HG03196 (cell line): ENCODE results near the gene C14orf180.
"Not testable (repeated sequence)": the region's sequence is repeated elsewhere in the genome, so short reads cannot be mapped to it uniquely, and the experiment has no call there.

ENCODE experiments used
- ATAC-seq: cut with Tn5 transposase; IDR thresholded peaks from one replicate; pipeline ENCODE4 v1.9.1; 2021; ENCODE audit not compliant: unreplicated experiment

C14orf180 gene

DNA sequence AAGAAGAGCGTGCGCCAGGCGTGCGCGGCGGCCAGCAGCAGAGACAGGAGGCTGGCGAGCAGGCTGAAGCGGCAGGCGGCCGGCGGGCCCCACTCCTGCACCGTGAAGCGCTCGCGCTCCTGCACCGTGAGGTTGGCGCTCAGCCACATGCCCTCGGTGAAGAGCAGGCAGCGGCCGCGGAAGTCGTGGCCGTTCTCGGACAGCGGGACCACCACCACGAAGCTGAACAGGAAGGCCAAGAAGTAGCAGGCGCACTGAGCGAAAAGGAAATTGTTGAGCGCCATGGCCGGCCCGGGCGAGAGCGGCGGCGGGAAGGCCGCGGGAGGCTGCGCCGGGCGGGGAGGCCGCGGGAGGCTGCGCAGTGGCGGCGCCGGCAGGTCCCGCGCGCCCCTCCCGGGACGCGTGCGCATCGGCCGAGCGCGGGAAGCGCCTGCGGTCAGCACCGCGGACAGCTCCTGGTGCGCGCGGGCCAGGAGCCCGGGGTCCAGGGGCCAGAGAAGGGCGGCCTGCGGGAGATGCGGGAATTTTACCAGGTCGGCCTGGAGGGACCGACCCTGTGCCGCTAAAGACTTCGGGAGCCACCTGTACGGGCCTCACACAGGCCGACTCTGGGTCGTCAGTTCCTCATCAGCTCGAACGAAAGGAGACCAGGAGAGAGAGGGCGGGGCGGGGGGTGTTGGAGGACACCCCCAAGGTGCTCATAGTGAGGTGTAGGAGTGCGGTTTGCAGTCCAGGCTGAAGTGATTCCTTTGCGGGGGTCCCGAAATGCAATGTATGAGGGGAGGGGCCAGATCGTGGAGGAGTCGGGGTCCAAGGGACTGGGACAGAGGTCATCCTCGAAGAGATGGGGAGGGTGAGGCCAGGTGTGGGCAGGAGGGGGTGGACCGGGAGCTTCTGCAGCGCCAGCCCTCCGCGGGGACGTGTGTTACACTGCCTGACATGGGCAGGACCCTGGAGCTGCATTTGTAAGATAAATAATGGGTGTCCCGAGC lies 25.2 kb downstream of the C14orf180 start, which contains the start of gene TMEM179:
TMEM179 (minus strand) TSS at position 315 of the 992 bp plus-strand sequence; CDS start at position 284, 31 bp downstream.
- ATAC-seq: no peak

DNA sequence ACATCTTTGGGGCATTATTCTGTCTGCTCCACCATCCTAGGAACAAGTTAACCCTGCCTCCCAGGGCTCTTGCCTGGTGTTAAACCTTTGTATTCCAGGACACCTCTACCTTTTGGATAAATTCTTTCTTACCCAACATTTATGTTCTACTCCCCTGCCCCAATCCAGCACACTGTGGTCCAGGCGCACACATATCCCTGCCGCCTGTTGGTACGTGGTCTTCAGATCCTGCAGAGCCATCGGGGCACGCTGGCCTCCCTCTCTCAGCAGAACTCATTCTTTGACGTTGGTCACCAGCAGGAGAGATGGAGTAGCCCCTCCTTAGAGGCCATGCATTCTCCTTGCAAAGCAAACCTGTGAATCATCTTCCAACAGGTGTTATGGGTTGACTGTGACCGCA lies 30.1 kb downstream of the C14orf180 start:
- no peak for ATAC-seq

DNA sequence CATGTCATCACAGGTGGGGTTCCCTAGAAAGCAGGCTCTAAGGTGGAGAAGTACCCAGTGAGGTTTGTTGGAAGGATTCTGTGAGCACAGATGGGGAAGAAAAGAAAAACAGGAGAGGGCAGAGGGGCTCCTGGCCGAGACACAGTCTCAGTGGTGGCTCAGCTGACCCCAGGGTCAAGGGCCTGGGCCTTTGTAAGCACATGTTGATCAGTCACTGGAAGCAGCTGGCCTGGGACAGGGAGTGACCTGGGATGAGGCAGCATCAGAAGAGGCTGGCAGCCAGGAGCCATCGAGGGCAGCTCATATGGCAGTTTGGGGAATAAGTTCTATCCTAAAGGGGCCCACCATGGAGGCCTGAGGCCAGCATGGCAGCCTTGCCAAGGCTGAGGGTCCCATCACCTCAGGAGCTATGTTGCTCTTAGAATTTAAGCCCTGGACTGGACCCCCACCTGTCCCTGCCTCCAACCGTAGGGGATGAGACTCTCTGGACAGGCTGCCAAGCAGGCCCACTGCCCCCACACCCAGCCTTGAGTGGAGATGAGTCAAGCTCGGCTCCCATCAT lies 31.3 kb downstream of the C14orf180 start:
- ATAC-seq: no peak

DNA sequence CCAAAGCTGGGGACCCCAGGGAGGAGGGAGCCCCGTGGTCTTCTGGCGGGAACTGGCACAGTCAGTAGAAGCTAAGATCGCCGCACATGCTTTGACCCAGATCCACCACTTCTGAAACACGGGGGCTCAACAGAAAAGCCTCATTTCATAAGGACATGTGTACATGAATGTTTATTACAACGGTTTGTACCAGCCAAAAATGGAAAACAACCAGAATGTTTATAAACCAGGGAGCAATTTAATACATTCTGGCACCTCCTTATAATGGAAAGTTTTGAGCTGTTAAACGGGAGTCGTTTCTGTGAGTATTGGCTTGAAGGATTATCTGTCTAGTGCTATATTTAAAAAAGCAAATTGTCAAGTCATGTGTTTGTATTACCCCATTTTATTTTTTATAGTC lies 32.3 kb downstream of the C14orf180 start:
- ATAC-seq: no peak

DNA sequence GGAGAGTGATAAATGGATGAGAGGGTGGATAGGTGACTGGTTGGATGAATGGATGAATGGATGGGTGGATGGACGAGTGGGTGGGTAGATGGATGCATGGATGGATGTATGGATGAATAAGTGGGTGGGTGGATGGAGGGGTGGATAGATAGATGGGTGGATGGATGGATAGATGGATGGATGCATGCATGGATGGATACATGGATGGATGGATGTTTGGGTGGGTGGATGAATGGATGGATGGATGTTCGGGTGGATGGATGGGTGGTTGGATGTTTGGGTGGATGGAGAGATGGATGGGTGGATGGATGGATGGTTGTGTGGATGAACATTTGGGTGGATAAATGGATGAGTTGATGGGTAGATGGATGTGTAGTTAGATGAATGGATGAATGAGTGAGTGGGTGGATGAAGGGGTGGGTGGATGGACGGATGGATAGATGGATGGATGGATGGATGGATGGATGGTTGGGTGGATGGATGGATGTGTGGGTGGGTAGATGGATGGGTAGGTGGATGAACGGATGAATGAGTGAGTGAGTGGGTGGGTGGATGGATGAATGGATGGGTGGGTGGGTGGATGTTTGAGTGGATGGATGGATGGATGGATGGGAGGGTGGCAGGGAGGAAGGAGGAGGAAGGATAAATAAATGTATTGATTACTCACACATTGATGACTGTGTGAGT lies 34.7 kb downstream of the C14orf180 start:
- no peak for ATAC-seq

DNA sequence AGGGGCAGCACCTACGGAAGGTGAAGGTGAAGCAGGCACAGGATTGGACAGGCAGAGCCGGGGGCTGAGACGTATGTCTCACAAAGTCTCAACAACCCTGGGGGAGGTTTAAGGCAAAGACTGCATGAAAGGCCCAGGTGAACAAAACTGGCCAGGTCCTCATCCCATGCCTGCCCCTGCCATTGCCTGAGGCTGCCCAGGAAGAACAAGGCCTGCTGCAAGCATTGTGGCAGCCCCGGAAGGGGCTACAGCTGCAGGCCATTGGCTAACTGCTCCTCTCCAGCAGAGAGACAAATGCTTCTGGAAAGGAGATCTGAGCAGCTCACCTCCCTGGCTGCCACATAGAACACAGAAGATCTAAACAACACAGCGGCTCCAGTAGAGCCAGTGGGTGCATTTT lies 45.4 kb downstream of the C14orf180 start:
- ATAC-seq: no peak

DNA sequence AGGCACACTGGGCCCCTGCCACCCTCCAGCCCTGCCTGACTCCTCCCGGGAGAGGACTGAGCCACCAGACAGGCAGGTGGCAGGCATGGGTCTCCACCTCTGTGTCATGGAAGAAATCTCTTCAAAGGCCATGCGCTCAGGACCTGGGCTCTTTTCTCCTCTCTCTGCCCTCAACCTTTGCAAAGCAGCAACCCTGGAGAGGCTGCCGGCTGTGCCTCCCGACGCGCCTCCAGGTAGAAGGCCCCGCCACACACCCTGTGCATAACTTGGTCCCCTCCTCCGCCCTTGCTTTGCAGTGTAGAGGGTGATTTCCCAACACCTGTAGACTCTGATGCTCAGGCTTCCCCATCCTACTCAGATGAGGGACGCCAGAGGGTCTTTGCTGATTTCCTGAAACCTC lies 53.2 kb downstream of the C14orf180 start:
- ATAC-seq: no peak

DNA sequence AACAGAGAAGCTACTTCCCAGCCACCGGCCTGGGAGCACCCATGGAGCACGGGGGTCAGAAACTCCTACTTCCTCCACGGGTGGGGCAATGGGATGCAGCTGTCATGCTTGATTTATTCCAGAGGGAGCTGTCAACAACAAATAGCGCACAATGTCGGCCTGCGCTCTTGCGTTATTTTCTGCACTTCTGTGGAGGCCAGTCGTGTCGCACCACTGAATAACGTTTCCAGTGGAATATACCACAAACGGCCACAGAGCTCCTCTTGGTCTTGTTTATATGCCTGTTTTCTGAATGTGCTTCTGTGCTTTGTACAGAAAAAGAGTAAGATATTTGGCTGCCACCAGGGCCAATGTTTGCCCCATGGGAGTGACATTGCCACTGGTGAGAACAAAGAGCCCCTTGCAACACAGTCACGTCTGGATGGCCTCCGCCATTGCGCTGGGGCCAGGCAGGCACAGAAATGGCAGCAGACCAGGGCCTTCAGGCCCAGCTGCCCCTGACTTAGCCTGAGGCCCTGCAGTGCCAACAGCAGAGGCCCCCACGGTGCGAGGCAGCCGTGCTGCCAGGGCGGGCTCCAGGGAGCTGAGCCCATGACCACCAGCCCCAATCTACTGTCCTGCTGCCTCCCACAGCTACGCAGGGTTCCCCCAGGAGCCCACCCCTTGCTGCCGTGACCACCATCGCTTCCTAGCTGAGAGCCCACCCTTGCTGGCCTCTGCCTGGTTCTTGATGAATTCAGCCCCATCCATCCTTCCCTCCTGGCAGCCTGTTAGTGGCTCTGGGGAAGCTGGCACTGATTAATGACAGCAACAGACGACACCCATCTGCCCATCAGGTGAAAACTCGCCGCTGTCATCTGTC lies 53.9 kb downstream of the C14orf180 start:
- ATAC-seq: no peak

DNA sequence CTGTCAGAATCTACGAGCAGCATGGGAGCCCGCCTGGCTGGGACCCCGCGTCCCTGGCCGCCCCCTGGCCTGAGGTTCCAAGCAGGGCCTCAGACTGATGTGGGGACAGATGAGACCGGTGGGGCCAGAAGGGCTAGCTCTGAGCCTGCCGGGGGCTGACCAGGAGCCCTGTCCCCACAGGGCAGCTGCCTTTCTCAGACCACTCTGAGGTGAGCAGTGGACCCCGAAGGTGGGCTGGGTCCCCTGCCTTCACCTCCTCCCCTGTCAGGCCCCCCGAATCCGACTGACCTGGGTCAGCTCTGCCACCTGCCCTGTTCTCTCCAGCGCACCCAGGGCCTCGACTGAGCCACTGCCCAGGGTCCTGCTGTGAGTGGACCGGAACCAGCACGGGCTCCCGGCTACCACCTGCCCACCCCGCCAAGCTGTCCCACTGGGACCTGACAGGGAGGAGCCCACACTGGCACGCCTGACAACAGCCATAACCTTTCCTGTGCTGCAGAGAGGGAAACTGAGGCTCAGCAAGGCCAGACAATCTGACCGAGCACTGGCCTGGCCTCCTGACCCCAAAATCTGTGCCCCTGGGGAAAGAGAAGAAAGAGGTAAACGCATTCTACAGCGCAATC lies 54.7 kb downstream of the C14orf180 start:
- ATAC-seq: no peak

DNA sequence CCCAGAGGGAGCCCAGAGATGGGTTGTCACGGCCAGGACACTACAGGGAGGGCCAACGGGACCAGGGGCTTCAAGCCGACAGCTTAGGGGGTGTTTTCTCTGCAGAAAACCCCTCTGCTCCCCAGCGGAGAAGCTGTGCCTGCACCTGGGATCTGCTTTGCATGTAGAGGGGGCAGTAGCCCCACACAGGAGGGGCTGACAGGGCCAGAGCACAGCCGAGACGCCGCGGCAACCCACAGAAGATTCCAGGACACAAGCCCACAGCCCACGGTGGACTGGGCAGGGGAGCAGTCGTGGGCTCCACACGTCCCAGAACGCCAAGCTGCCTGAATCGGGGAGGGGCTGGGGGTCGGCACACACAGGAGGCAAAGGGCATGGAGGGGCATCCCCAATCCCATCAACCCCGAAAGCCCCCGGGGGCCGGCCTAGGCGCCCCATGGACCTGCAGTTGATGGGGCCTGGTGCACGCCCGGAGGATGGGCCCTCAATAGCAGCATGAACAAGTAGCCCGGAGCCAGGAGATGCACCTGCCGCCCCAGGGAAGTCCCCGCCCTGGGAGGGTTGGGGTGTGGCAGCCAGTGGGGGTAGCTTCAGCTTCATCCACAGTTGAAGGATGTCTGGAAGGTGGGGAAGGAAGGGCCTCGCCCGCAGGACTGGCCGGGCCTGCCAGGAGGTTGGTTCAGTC lies 55.5 kb downstream of the C14orf180 start:
- no peak for ATAC-seq

DNA sequence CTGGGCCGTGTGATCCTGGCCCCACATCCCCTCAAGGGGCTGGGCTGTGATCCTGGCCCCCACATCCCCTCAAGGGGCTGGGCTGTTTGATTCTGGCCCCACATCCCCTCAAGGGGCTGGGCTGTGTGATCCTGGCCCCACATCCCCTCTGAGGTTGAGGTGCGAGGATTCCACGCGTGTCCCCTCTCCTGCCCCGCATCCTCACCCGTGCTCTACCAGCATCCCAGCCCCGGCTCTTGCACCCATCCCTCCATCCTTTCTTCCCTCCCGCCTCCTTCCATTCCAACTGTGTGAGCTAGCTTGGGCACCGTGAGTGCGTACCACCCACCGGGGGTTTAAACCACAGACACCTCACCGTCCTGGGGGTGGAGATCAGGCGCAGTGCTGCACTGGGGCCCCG lies 56.2 kb downstream of the C14orf180 start:
- ATAC-seq: no peak

DNA sequence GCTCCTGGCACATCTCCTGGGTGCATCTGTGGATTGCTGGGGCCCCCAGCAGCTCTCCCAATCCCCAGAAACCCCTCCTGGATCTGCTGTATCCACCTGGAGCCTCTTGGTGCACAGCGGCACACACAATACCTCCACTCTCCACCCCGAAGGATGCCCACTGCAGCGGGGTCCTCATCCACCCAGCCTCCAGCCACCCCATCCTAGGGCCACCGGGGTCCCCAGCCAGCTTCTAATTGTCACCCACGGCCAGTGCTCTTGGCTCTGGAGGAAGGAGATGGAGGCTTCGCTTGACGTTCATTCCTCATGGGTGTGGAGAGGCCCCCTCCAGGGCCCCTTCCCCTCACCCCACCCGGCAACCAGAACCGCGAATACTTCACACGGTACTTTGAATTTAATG lies 56.6 kb downstream of the C14orf180 start:
- ATAC-seq: no peak

DNA sequence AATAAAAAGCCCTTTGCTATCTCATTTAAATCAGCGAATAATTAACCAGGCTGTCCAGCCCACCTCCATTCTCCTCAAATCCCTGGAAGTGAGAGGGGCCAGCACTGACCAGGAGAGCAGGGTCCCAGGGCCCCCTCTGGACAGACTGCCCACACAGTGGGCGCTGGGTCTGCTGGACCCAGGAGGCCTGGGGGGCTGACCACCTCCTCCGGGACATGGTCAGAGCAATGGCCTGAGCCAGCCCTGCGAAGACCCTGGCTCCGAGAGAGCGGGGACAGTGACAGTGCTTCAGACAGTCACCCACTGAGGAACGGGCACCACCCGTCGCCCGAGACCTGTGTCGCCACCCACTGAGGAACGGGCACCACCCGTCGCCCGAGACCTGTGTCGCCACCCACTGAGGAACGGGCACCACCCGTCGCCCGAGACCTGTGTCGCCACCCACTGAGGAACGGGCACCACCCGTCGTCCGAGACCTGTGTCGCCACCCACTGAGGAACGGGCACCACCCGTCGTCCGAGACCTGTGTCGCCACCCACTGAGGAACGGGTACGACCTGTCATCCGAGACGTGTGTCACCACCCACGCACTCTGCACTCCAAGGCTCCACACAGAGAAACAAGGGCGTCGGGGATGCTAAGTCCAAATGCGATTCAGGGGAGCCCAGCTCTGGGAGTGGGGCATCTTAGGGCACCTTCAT lies 57.4 kb downstream of the C14orf180 start:
- ATAC-seq: not testable (repeated sequence)

DNA sequence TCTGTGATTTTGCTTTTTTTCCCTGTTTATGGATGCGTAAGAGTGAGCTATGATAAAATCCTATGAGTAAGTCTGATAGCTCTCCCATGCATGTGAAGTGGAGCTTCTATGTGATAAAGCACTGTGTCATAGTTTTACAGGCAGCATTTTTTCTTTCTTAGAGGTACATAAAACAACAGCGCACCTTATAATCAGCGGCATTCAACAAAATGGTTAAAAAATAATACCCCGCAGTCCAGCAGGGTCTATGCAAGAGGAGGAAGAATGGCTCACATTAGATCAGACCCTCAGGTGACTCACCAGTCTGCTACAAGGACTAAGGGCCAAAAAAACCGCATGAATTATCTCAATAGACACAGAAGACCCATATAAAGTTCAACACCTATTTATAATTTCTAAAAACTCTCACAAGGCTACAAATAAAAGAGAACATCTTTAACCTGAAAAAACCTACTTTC lies 58.0 kb downstream of the C14orf180 start:
- no peak for ATAC-seq

DNA sequence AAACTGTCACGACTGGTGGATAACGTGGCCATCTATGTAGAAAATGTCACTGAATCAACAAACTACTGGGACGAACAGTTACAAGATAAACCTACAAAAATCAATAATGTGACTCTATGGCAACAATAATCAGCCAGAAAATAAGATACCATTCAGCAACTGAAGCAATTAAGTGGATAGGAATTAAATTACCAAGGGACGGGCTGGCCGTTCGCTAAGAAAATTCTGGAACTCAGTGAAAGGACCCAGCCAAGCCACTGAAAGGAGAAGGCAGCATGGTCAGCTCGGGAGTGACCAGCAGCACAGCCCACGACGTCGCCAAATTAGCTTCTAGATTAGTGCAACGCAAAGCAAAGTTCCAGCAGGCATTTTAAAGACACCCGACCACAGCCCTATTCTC lies 58.6 kb downstream of the C14orf180 start:
- ATAC-seq: no peak

DNA sequence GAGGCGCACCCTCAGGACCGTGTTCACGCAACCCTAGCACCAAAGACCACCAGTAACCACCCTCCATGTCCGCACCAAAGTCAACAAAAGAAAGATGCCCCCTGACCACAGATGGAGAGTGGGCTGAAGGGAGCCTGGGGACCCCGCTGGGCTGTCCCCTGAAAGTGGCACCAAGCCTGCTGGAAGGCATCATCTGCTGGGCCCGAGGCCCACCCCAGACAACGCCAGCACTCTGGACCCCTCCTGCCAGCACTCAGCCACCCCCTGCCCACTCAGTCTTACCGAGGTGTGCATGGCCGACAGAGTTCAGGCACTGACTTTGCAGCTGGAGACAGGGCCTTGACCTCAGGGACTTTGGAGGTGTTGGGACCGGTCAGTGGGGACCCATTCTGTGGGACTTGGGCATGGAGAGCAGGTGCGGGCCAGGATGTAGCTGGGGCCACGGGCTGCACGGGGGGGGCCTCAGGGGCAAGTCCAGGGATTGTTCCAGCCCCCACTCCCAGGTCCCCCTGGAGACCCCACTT lies 59.4 kb downstream of the C14orf180 start:
- ATAC-seq: no peak

DNA sequence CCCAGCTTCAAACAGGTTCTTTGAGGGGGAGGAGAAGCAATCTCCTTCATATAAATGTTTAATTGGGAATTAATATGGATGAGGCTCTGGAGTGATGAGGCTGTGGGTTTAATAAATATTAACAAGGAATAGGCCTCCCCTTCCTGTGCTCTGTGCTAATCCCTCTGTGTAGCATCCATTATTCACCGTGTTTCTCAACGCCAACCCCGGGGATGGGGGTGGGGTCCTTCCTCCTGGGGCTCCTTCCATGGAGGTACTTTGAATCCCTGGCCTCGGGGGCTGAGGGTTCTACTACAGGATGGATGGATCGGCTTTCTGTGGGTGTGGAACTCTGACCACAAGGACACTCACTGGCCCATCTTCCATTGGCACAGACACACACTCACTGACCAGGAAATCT lies 59.9 kb downstream of the C14orf180 start:
- ATAC-seq: no peak
